SHP77 treated with DMSO at 0.1 percent for 48 hours (cell line): ENCODE data around the gene CCDC107.
"Not testable (repeated sequence)": the region's sequence is repeated elsewhere in the genome, so short reads cannot be mapped to it uniquely, and the experiment has no call there.

Source experiments
- DNase-seq: peaks from one replicate; lab custom pipeline; 2025; lab: John Stamatoyannopoulos, UW

Gene CCDC107

GRCh38 chr9:35658137-35658967 lies at the start of gene CCDC107:
CCDC107 (plus strand) TSS chr9:35658292; CDS start chr9:35658380, 88 bp downstream.
- DNase-seq, result no peak

GRCh38 chr9:35609001-35609819 lies 48.9 kb upstream of the CCDC107 start:
- no peak for DNase-seq

GRCh38 chr9:35609820-35610163 lies 48.3 kb upstream of the CCDC107 start:
- no peak for DNase-seq

GRCh38 chr9:35611230-35611797 lies 46.8 kb upstream of the CCDC107 start:
- DNase-seq, result no peak

GRCh38 chr9:35612066-35612465 lies 46.0 kb upstream of the CCDC107 start:
- not testable (repeated sequence) for DNase-seq

- DNase-seq, result no peak
Observed at GRCh38 chr9:35612843-35613242, 45.2 kb upstream of the CCDC107 start.

- no peak for DNase-seq
Observed at GRCh38 chr9:35615981-35616680, 42.0 kb upstream of the CCDC107 start.

- DNase-seq, result no peak
Observed at GRCh38 chr9:35616681-35617459, 41.2 kb upstream of the CCDC107 start.

- no peak for DNase-seq
Observed at GRCh38 chr9:35617548-35617947, 40.5 kb upstream of the CCDC107 start.

- DNase-seq, result no peak
Observed at GRCh38 chr9:35618325-35618727, 39.8 kb upstream of the CCDC107 start, which contains the start of gene CD72. CD72 (minus strand) TSS chr9:35618413; CDS start chr9:35618303, 110 bp downstream.

GRCh38 chr9:35618854-35619799 lies 39.0 kb upstream of the CCDC107 start:
- DNase-seq, result no peak

- no peak for DNase-seq
Observed at GRCh38 chr9:35619800-35620158, 38.3 kb upstream of the CCDC107 start.

GRCh38 chr9:35627575-35627974 lies 30.5 kb upstream of the CCDC107 start:
- DNase-seq, result no peak

GRCh38 chr9:35628389-35628991 lies 29.6 kb upstream of the CCDC107 start:
- DNase-seq, result no peak

- no peak for DNase-seq
Observed at GRCh38 chr9:35629597-35629996, 28.5 kb upstream of the CCDC107 start.

GRCh38 chr9:35635730-35636129 lies 22.4 kb upstream of the CCDC107 start:
- no peak for DNase-seq

- DNase-seq, result no peak
Observed at GRCh38 chr9:35636135-35636876, 21.8 kb upstream of the CCDC107 start.

- not testable (repeated sequence) for DNase-seq
Observed at GRCh38 chr9:35636877-35637246, 21.2 kb upstream of the CCDC107 start.

GRCh38 chr9:35637427-35637955 lies 20.6 kb upstream of the CCDC107 start:
- not testable (repeated sequence) for DNase-seq
